ENCODE measurements around the gene CKAP5.
"Not testable (repeated sequence)": the region's sequence is repeated elsewhere in the genome, so short reads cannot be mapped to it uniquely, and the experiment has no call there.

Gene CKAP5

GRCh38 chr11:46724088-46724487 is 122.0 kb downstream of the CKAP5 start:
- no peak for DNase-seq

GRCh38 chr11:46723359-46723680 is 122.8 kb downstream of the CKAP5 start:
- no peak for DNase-seq

- no peak for DNase-seq
Measured at GRCh38 chr11:46722566-46723358, 123.3 kb downstream of the CKAP5 start.

- DNase-seq: no peak
Measured at GRCh38 chr11:46721286-46721685, 124.8 kb downstream of the CKAP5 start.

- DNase-seq: no peak
Measured at GRCh38 chr11:46719543-46720218, 126.4 kb downstream of the CKAP5 start.

- no peak for DNase-seq
Measured at GRCh38 chr11:46719048-46719542, 127.0 kb downstream of the CKAP5 start, which contains the start of gene F2. TSS of gene F2 (plus strand) at chr11:46719213. CDS start at chr11:46719236, 23 bp downstream.

- DNase-seq: no peak
Measured at GRCh38 chr11:46718155-46719019, 127.7 kb downstream of the CKAP5 start.

GRCh38 chr11:46717825-46718154 is 128.3 kb downstream of the CKAP5 start:
- DNase-seq: not testable (repeated sequence)

GRCh38 chr11:46712874-46713576 is 133.1 kb downstream of the CKAP5 start:
- no peak for DNase-seq

- DNase-seq: no peak
Measured at GRCh38 chr11:46711303-46711702, 134.8 kb downstream of the CKAP5 start.

- no peak for DNase-seq
Measured at GRCh38 chr11:46710821-46711269, 135.2 kb downstream of the CKAP5 start.

- not testable (repeated sequence) for DNase-seq
Measured at GRCh38 chr11:46709351-46709750, 136.7 kb downstream of the CKAP5 start.

GRCh38 chr11:46706886-46707285 is 139.2 kb downstream of the CKAP5 start:
- DNase-seq: no peak

GRCh38 chr11:46705070-46705688 is 140.9 kb downstream of the CKAP5 start:
- DNase-seq: no peak

- DNase-seq: no peak
Measured at GRCh38 chr11:46701078-46701654, 144.9 kb downstream of the CKAP5 start.

- DNase-seq: peak; percentile 98
Measured at GRCh38 chr11:46700241-46701077, 145.6 kb downstream of the CKAP5 start, which contains the start of the genes ARHGAP1 and ZNF408. TSS of gene ARHGAP1 (minus strand) at chr11:46700619. CDS start at chr11:46696107, 4,512 bp downstream. TSS of gene ZNF408 (plus strand) at chr11:46701031. CDS start at chr11:46701048, 17 bp downstream.

- no peak for DNase-seq
Measured at GRCh38 chr11:46698597-46698996, 147.5 kb downstream of the CKAP5 start.

GRCh38 chr11:46697723-46698122 is 148.4 kb downstream of the CKAP5 start:
- DNase-seq: no peak

- no peak for DNase-seq
Measured at GRCh38 chr11:46697303-46697702, 148.8 kb downstream of the CKAP5 start.

- no peak for DNase-seq
Measured at GRCh38 chr11:46696212-46696558, 149.9 kb downstream of the CKAP5 start.

Measured in CD4-positive, alpha-beta T cell treated with Interferon gamma for 1 hour (primary cell).